Endothelial cell of hepatic sinusoid (primary cell): Measurements from ENCODE around the gene IQSEC3.

ENCODE experiments used
- in situ Hi-C: cut with HindIII; loops from 2 replicates; pipeline ENCODE4 v1.10.0; 2017; ENCODE audit warnings: low sequenced_read_pairs

Gene IQSEC3

GRCh38 chr12:176321-177181, 110.0 kb downstream of the IQSEC3 start:
- in situ Hi-C loops: no loop called here

GRCh38 chr12:177336-177979, 110.9 kb downstream of the IQSEC3 start:
- in situ Hi-C loops: no loop called here

DNA sequence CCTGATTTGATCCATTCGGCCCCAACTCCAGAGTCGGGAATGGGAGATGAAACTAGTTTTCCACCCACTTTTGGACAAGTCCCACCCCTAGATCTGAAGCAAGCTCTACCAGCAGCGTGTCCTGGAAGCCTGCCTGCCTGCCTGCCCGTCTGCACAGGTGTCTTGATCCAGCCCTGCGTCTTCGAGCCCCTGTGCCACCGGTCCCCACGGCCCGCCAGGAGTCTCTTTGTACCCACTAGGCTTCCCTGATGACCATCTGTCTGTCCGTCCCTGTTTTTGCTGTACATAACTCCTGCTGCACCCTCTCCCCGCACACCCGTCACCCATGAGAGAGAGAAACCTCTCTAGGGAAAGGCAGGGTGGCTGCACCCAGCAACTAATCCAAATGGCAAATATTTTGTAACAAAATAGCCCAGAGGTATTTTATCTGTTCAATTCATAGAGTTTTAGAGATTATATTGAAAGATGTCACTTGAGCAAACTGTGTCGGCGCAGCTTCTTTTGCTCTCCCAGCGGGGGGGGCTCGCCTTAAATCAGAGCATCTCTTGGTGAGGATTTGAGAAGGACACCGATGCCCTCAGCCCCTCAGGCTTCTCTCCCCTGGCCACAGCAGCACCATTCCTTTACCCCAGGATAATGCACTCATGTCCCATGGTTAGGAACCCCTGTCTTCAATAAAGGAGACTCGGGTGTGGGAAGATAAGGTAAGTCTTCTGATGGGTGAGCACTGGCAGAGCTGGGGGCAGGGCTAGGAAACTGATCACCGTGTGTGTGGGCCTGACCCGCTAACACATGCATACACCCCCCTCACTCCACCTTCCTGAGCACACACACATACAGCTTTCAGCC, 111.6 kb downstream of the IQSEC3 start:
- in situ Hi-C loops: no loop called here

GRCh38 chr12:178829-179109, 112.2 kb downstream of the IQSEC3 start:
- in situ Hi-C loops: no loop called here

- in situ Hi-C loops: no loop called here
Measured at GRCh38 chr12:179131-179884, 112.7 kb downstream of the IQSEC3 start.

DNA sequence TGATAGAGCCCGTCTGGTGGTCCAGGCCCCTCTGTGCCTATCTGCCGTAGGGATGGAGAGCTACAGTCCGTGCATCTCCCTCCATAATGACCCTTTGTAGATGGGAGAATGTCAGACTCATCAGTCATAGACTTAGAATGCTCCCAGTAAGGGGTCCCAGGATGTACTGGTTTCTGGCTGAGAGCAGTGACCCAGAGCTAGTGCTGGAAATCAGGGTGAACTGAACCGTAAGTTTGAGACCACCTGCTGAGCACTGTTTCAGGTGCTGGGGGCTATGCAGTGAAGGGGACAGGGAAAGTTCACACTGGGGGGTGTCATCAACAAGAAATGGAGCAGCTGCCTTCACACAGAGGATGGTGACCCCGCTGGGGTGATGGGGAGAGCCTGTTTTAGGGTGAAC, 113.3 kb downstream of the IQSEC3 start:
- in situ Hi-C loops: no loop called here

DNA sequence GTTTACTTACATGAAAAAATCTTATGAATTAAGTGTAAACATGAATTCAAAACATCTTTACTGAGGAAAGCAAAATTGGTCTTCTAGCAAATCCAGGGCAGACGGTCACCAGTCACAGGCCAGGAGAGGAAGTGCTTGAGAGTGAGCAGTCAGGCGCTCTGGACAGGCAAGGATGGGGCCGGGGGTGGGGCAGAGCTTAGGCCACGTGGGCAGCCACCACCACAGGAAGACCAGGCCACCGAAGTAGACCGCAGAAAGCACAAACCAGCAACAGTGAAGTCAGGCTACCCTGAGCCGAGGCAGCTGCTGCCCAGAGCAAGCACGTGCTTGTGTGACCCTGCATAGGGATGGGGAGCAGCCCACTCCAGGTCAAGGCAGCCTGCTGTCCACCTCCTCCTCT, 113.9 kb downstream of the IQSEC3 start:
- in situ Hi-C loops: no loop called here

DNA sequence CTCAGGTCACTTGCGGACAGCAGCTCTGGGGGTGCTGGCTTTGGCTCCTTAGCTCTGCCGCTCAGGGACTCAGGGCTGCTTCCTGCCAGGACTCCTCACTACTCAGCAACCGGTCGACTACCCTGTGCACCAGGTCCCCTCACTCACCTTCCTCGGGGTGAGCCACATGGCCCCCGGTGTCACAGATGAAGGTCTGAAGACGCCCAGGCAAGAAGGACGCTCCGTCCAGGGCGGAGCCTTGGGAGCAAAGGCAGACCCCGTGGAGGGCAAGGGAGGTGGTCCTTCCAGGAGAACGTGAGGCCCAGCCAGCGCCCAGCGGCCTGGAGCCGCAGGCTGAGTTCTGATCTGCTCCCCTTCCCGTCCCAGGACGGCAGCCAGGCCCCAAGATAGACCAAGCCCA, 115.4 kb downstream of the IQSEC3 start:
- in situ Hi-C loops: no loop called here

DNA sequence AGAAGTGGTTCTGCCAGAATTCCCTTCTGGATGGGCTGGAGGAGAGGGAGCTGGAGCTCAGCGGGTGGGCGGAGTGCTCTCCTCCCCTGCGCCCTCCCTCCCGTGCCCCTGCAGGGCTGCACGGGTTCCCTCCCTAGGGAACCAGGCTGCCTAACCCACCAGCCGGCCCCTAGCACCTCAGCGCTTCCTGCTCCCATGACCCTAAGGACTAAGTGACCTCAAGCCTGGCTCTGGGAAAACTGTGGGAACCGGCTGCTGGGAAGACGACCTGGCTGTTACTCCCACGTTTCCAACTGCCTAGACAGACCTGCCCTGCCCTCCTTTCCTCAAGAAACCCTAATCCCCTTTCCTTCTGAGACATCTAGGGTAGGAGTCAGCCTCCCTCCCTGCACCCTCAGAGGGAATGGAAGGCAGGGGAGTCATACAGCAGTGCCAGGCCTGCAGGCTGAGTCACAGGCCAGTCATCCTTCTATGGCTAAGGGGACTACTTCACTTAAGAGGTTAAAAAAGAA, 115.9 kb downstream of the IQSEC3 start:
- in situ Hi-C loops: no loop called here

GRCh38 chr12:184811-185575, 118.4 kb downstream of the IQSEC3 start:
- in situ Hi-C loops: loop anchor here (5.0 kb wide), 2 partner anchors 47 to 73 kb away; no protein-coding TSS in a partner anchor

- in situ Hi-C loops: loop anchor here (5.0 kb wide), 2 partner anchors 47 to 73 kb away; no protein-coding TSS in a partner anchor
Measured at GRCh38 chr12:185576-185955, 119.0 kb downstream of the IQSEC3 start.

GRCh38 chr12:186006-186625, 119.5 kb downstream of the IQSEC3 start:
- in situ Hi-C loops: loop anchor here (5.0 kb wide), 2 partner anchors 46 to 74 kb away; no protein-coding TSS in a partner anchor

- in situ Hi-C loops: loop anchor here (5.0 kb wide), 2 partner anchors 44 to 76 kb away; no protein-coding TSS in a partner anchor
Measured at GRCh38 chr12:187986-188909, 121.7 kb downstream of the IQSEC3 start.

DNA sequence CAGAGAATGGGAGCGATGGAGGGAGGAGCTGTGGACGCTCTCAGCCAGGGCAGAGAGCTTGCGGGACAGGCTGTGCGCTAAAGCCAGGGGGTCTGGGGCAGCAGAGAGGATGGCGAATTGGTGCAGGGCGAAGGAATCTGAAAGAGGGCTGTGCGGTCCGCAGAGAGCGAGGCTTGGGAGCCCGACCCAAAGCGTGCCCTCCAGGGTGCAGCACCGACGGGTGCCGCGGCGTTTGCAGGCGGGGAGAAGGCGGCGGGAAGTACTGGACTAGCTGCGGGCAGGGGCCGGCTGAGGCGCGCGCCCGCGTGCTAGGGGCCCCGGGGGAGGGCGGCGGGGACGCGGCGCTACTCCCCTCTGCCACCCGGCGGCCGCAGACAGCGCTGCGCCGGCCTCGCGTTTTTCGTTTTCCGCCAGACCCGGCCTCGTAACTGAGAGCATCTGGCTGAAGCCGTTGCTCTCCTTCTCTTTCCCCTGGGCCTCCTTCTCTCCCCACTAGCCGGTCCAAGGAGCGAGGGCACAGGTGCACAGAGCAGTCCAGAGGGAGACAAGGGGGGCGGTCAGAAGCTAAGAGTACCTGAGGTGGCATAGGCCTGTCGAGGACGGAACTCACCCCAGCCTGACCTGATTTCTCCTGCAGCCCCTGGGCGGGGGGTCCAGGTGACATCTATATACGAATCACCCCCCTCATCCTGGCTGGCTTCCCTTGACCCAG, 122.5 kb downstream of the IQSEC3 start:
- in situ Hi-C loops: loop anchor here (5.0 kb wide), 2 partner anchors 43 to 77 kb away; no protein-coding TSS in a partner anchor

DNA sequence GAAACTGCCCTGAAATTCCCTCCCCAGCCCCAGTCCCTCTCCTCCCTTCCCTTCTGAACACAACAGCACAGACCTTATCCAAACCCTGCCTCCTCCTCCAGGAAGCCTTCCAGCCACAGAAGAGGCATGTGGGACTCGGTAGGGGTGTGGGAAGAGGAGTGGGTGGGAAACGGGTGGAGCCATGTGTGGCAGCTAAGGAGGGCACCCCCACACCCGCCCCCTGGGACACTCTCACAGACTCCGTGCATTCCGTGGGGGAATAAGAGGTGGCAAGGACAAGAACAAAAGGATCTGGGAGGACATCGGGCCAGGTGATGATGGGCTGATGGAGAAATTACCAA, 123.0 kb downstream of the IQSEC3 start:
- in situ Hi-C loops: loop anchor here (5.0 kb wide), 2 partner anchors 43 to 77 kb away; no protein-coding TSS in a partner anchor

DNA sequence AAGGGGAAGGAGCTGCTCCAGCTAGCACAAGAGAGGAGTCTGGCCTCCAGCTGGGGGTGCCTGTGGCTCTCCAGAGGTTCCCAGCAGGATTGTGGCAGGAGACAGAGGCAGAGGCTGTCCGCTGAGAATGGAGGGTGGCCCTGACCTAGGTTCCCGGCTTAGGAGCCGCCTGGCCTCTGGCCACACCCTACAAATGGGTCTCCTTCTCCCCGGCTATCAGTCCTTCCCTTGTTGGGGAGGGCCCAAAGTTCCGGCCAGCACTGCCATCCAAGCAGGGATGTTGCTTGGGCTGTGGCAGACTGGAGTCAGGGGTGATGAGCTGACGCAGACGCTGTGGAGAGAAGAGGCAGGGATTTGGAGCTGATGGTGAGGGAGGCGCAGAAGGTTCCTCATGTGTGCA, 124.3 kb downstream of the IQSEC3 start:
- in situ Hi-C loops: no loop called here

DNA sequence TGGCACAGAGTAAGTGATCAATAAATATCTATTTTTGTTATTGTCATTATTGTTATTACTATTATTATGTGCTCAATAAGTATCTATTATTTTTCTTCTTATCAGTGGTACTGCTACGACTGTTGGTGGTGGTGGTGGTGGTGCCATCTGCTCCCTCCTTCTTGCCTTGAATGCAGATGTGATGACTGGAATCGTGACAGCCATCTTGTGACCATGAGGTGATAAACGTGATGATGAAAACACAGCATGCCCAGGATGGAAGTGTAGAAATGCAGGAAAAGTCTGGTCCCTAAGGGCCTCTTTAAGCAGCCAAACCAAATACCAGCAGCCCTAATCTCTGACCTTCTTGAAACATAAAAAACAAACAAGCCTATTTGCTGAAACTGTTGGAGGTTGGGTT, 125.0 kb downstream of the IQSEC3 start:
- in situ Hi-C loops: no loop called here

DNA sequence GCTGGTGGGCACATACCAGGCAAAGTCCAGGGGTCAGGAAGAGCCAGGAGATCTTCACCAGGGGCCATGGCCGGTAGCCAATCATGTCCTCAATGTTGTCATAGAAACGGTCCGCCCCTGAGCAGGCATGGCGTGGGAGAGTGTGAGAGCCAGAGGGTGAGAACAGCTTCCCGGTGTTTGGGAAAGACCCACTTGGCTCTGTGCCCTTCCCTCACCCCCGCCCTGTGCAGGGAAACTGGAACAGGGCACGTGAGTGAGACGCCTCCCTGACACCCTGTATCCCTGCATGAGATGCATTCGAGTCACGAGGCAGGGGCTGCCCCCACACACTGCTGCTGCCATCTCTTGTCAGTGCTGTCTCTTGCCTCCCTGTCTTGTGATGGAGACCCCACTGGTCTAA, 126.7 kb downstream of the IQSEC3 start:
- in situ Hi-C loops: no loop called here
